NOMO-1 treated with DMSO at 0.1 percent for 48 hours (cell line): Measurements from ENCODE around the gene BMPER.

Experiments used
- DNase-seq: peaks from one replicate; lab custom pipeline; 2025; ENCODE audit not compliant: unreplicated experiment; lab: John Stamatoyannopoulos, UW

BMPER gene

DNA sequence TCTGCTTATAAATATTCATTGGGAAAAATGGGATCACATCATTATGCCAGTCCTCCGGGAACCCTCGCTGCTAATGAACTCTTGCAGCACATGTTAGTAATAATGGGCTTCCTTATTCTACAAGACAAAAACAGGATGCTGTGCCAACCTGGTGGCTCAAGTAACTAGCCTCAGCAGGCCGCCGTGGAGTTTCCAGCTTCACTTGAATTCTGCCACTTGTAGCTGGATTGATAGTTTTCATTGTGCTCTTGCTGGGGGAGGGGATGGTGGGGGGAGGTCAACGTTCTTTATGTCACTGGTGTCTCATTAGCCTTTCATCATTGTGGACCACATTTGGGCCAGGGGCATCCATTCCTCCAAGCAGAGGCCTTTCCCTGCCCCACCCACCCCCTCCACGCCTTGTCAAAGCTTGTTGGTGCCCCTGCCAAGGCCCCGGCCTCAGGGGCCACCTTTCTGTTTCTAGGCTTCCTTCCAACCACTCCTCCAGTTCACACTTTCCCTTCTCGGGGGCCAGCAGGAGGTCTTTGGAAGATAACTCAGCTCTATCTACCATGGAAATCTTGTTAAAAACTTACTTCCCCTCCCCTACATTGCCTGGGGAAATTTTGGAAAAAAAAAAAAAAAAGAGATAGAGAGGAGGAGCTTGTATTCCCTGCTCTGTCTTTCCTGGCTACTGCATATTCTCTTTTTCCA is 153.9 kb downstream of the BMPER start:
- DNase-seq = peak; percentile 4

- no peak for DNase-seq
Observed at GRCh38 chr7:34060196-34060947, 155.0 kb downstream of the BMPER start.

DNA sequence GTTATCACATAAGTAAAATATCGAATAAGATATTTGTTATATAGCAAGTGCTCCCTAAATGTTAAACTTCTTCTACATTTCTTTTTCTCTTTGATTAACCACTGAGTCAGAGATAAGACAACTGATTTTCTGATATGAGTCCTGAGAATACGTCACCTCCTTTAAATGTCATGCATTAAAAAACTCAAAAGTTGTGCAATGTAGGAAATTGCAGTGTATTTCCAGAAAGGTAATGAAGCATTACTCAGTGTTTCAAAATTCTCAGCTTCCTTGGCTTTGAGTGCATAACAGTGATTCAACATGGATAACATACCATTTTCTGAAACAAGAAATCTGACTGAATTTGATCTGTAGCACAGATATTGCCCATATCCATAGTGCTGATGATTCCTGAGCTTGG is 155.8 kb downstream of the BMPER start:
- DNase-seq = no peak

- no peak for DNase-seq
Observed at GRCh38 chr7:34062341-34062740, 157.0 kb downstream of the BMPER start.

DNA sequence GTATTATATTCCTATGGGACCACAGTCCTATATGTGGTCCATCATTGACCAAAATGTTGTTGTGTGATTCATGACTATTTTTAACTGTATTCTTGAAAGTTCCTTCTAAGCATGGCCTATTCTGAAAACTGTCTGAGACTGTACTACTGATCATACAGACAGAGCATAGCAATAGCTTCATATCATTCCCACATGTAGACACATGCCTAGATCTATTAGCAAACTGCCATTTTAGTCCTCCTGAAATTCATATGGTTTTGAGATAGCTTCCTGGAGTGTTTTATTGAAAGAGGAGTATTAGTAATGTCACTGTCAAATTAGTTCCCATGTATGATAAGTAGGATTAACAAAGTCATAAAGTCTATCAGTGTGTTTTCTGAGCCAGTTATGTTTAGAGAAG is 157.5 kb downstream of the BMPER start:
- no peak for DNase-seq

DNA sequence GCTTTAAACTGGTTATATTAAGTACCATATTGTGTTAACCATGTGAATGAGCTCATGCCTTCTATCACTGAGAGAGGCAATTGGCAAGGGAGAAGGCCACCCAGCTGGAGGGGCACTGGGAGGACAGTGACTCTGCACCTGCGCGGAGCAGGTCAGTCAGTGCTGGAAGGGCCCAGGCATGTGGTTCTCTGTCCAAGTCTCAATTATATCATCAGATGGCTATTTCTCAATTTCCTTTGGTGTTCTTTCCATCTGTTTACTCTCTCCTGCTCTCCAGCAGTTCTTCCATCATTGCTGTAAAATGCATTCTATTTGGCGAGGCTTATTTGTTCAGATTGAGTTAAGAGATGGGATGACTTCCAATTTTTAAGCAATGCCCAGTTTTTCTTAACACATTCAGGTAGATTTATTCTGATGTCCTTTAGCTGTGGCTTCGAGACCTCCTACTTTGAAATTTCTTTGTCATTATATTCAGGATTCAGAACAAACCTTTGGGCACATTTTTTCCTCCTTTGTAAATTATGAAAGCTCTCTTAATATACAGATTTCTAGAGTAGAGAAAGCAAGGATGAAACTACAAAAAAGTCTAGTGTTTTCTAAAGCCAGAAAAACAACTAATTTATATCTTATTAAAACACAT is 159.3 kb downstream of the BMPER start:
- no peak for DNase-seq

- DNase-seq = no peak
Observed at GRCh38 chr7:34066411-34066810, 161.1 kb downstream of the BMPER start.

DNA sequence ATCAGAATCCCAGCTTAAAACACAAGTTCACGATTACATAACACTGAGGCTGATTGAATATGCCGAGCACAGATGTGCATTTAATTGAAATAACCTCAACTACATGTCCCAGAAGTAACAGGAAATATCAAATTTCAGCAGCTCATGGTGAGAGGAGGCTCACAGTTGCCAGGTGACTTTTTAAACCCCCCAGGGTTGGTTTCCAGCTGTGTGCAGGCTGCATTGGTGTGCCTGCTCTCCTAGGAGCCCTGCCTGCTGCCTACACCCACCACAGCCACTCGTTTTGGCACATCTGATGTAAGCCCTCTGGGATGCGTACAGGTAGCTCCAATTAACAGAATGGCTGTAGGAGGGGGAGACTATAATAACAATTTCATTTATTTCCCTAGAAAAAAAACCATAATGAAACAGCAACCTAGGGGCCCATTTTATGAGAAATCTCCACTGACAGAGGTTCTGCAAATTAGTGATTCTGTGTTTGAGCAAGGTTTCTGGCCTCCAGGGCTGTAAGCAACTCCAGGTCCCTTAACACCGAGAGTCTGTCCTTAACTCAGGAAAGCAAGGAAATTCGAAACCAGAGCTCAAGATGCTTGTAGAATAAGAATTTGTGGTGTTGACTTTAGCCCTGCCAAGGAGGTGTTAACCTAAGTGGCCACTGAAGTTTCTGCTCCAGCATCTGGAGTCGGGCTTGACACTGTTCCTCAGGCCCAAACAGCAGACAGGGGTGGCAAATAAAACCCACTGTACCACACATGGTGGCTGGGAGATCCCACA is 161.9 kb downstream of the BMPER start:
- no peak for DNase-seq

DNA sequence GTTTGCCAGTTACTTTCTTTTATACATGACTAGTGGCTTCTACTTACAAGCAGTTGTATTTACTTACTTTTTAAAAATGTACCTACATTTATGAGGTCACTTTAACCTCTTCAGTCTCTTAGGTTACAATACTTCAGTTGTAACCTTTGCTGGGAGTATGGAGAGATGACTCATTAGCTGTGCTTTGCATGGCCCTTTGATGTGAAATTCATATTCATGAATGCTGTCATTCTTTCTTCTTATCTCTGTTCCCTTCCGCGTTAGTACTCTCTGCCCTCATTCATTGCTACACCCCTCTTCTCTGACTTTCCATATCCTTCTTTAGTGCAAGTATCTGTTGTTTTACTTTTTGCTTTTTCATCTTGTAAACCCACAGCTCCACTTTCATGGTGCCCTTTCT is 164.3 kb downstream of the BMPER start:
- no peak for DNase-seq

DNA sequence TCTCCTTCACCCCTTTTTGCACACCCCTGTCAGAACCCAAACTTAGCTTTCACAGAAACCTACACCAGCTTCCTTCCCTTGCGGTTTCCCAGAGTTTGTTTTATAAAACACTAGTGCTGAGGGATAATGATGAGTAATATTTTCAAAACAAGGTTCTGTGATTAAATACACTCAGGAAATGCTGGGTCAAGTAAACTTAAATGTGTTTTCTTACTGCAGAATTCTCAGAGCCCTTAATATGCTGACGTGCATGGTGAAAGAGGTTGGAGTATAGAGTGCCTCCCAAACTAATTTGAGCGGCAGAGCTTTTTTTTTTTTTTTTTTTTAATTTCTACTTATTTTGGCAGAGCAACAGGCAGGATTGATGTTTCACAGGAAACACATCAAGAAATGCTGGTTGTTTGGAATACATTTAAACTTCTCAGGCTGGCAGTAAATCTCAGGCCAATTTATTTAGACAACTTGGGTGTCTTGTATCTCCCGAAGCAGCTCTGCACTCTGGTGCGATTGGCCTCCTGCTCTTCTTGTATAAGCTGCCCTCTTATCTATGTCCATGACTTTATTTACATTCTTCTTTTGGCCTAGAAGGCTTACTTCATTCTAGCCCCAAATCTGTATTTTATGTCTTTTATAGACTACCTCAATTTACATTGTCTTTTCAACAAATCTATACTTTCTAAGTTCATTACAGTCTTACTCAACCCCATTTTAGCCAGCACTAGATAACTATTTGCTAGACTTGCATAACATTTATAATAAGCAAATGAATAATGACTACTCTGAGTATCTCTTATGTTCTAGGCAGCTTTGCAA is 165.4 kb downstream of the BMPER start:
- no peak for DNase-seq

- DNase-seq = no peak
Observed at GRCh38 chr7:34073676-34074075, 168.3 kb downstream of the BMPER start.

DNA sequence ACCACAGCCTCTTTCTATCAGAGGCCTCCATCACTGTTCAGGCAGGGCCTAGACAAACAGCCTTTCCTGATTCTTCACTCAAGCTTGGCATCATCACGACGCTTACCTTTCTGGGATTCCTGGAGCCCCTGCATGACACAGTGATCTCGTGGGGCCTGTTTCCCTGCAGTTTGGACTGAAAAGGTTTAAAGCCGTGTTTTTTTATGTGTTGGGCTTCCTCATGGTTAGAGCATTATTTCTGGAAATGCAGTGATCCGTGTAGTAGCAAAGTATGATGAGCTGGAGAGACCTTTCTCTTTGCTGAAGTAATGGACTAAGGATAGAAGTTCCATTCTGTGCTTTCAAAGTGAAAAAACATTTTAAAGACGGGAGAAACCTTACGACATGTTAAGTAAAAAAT is 169.1 kb downstream of the BMPER start:
- no peak for DNase-seq

DNA sequence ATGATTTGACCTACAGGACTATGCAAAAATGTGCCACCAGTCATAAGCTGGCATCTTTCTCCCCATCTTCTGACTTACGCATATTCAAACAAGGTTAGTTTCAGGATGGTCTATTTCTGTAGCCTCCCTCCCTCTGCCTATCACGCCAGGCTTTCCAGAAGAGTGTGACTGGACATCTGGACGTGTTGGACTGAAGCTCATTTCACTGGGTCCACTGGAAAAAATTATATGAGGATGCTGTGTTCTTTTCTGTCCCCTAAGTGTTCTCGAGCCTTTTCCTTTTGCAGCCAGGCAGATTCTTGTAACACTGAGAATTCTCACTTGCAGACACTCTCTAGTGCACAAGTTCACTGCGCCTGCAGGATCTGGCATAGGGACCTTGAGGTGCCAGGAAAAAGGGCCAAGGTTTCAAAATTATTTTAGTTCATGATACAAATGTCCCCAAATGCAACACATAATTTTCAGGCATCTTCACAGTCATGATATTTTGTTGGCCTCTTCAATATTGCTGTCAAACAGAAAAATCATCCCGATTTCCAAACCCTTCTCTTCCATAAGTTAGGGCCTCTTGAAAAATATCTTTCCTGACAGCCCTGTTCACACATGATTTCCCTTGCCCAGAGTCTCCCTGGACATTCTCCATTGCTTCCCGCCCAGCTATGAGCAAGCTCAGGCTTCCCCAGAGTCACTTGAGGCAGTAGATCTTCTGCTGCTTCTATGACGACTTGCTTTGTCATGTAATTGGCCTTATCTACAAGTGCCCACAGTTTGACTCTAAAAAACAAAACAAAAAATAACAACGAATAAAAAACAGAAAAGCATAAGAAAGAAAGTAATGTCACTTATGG is 170.4 kb downstream of the BMPER start:
- no peak for DNase-seq

GRCh38 chr7:34077168-34077567 is 171.8 kb downstream of the BMPER start:
- DNase-seq = no peak

- no peak for DNase-seq
Observed at GRCh38 chr7:34078864-34079263, 173.5 kb downstream of the BMPER start.

DNA sequence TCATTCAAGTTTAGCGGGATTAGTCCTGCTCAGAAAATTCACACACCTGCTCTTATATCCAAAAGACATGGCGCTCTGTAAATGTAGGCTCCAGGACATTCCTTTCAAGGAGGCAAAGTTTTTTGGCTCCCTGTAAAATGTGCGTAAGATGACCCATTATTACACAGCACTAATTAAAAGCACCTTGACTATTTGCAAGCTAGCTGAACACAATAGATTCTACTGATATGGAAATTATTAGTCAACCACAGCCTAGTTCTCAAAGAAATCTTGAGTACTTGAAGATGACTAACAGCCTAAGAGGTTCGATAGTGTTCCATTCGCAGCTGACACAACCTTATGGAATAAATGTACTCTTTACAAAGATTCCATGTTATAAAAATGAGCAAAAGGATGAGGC is 175.2 kb downstream of the BMPER start:
- no peak for DNase-seq

GRCh38 chr7:34081935-34082334 is 176.6 kb downstream of the BMPER start:
- no peak for DNase-seq

DNA sequence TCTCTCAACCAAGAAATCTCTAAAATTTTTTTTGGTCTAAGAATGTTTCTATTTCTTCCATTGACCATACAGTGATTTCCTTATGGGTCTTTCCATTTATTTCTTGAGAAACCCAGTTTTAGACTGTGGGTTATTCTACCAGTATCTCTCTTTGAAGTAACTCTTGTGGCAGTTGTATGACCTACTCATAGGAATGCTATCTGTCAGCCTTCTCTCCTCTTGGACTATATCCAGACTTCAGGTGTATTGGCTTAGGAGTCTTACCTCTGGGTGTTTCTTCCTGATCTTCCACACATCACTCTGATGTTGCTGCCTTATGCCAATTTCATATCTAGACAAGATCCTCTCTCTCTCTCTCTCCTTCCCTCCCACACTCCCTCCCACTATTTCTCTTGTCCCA is 178.1 kb downstream of the BMPER start:
- DNase-seq = no peak

GRCh38 chr7:34084651-34085050 is 179.3 kb downstream of the BMPER start:
- no peak for DNase-seq

DNA sequence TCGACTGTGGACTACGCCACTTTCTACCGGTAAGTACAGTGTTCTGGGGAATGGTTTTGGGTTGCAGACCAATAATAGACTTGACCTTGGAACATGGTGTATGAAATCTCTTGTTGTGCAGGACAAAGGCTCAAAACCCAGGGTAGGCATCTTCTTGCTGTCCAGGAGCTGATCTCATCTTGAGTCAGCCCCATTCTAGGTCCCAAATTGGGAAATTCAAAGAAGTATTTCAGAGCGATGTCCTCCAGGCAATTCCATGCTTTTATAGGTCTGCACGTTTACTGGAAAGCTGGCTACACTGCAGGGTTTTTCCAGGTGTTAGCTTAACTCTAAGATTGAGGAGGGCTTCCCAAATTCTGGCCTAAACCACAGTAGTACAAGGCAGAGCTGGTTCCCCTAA is 180.7 kb downstream of the BMPER start:
- no peak for DNase-seq
